ENCODE results near the gene NUCKS1.

DNA sequence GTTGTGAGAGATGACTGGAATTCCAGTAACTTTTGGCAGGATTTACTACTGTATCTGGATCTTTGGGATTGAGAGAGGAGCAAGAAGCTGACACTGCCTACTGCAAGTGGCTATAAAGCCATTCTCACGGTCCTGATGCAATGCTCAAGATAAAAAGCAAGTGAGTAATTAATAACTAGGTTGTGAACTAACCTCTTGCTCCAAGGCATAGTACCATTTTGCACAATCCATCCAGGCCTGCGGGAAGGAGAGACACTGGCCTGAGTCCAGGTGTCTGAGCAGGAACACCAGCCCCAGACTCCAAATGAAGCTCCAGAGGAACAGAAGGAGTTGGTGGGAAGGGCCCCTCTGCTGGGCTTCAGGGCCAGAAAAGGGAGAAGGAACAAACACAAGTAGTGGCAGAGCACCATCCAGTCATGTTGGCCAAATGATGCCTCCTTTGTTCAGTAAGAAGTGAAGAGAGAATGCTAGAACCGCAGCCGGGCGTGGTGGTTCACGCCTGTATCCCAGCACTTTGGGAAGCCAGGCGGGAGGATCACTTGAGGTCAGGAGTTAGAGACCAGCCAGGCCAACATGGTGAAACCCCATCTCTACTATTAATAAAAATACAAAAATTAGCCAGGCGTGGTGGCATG is 59.7 kb downstream of the NUCKS1 start:
- TF ChIP-seq EZH2 (IDR thresholded peaks at IDR 0.05; ENCODE audit: insufficient read depth, poor library complexity, severe bottlenecking) (no peak), EZH2phosphoT487 (IDR thresholded peaks at IDR 0.05; ENCODE audit: insufficient read depth, low read depth) (no peak)
